ENCODE data around the gene NOS3. TPM values are rescaled to one million over a fixed set of nuclear protein-coding genes. Genes with fewer than 3 reads are reported as not detected.

NOS3 gene
- total and polyA plus RNA-seq, 9 of the 15 experiments (the other 6 are each of a cell fraction or from before 2014, with no cell fraction given), result 1.1 to 121 (median 23.6) TPM

- 0 out of 2 replicates have a peak, but pooled peaks have one; percentile 19 for TF ChIP-seq E2F4 (CRISPR knock-in tag; IDR thresholded peaks at IDR 0.05; ENCODE audit: low read depth)
- no peak for TF ChIP-seq ELK1 (CRISPR knock-in tag; IDR thresholded peaks at IDR 0.05)
- peak in 1 of 2 experiments; percentile 56; a peak in 2 of 4 replicates for TF ChIP-seq MAZ (CRISPR knock-in tag; conservative IDR thresholded peaks at IDR 0.05 in 1 of 2, IDR thresholded peaks at IDR 0.05 in 1 of 2)
- TF ChIP-seq CBX5 (IDR thresholded peaks at IDR 0.05; ENCODE audit: borderline replicate concordance, low read depth), result no peak
- TF ChIP-seq ZZZ3 (IDR thresholded peaks at IDR 0.05), result no peak
- TF ChIP-seq ZNF717 (CRISPR knock-in tag; IDR thresholded peaks at IDR 0.05), result 0 out of 2 replicates have a peak, but pooled peaks have one; percentile 34
- TF ChIP-seq ATF7 (IDR thresholded peaks at IDR 0.05), result no peak
- TF ChIP-seq TRIM28 (IDR thresholded peaks at IDR 0.05), result no peak
- no peak; the same call in 1 of the 2 replicates for TF ChIP-seq GATA2 (CRISPR knock-in tag; IDR thresholded peaks at IDR 0.05)
- peak; percentile 47; the same call in 1 of the 2 replicates for TF ChIP-seq CXXC5 (CRISPR knock-in tag; IDR thresholded peaks at IDR 0.05)
- TF ChIP-seq CAMTA2 (CRISPR knock-in tag; conservative IDR thresholded peaks at IDR 0.05), result 0 out of 2 replicates have a peak, but pooled peaks have one; percentile 48
- no peak for TF ChIP-seq THAP7 (CRISPR knock-in tag; IDR thresholded peaks at IDR 0.05)
- peak; percentile 80 for TF ChIP-seq ZBTB7A (IDR thresholded peaks at IDR 0.05; ENCODE audit: borderline replicate concordance, control insufficient read depth, low read depth, low read length)
- peak; percentile 44; the same call in 1 of the 2 replicates for TF ChIP-seq EGR1 (conservative IDR thresholded peaks at IDR 0.05)
- TF ChIP-seq ZNF609 (CRISPR knock-in tag; IDR thresholded peaks at IDR 0.05; ENCODE audit: borderline replicate concordance), result no peak
- TF ChIP-seq RB1 (IDR thresholded peaks at IDR 0.05; ENCODE audit: low read depth), result peak; percentile 64; the same call in 1 of the 2 replicates
- TF ChIP-seq SREBF1 (IDR thresholded peaks at IDR 0.05; ENCODE audit: borderline replicate concordance, low read depth, low read length), result no peak
- TF ChIP-seq FOXK1 (CRISPR knock-in tag; IDR thresholded peaks at IDR 0.05; ENCODE audit: borderline replicate concordance), result 0 out of 2 replicates have a peak, but pooled peaks have one; percentile 45
- no peak for TF ChIP-seq POLR2B (IDR thresholded peaks at IDR 0.05; ENCODE audit: low read depth, partially characterized antibody)
Measured at GRCh38 chr7:150978126-150978789, 12.6 kb upstream of the NOS3 start, which contains the start of gene KCNH2 (continued).

All from K562 (cell line).